SK-N-MC (cell line): Measurements from ENCODE around the gene VASH2.

Experiments
- EZH2 ChIP-seq: fragments of 200-600 bp; sonication (generic); IDR thresholded peaks from one replicate; pipeline ENCODE4 v1.6.1; 2017; ENCODE audit warnings: antibody characterized with exemption
- POLR2AphosphoS5 ChIP-seq: IDR thresholded peaks from 2 replicates; pipeline ENCODE4 v1.6.1; 2012; ENCODE audit warnings: mild to moderate bottlenecking, low read depth, low read length, borderline replicate concordance

DNA sequence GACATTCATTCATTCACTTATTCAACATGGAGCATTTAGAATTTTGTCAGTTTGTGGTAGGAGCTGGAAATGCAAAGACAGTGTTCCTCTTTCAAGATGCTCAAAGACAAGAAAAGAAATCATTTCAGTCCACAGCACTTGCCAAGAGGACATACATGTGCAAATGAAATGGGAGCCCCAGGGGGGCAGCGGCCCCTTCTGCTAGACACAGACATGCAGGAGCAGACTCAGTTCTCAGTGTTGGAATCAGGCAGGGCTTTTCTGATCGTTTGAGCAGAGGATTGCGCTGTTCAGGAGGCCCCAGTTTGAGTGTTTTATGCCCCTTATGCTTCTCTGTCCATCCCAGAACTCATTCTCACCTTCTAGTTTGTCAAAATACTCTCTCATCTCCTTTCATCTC is 35.6 kb upstream of the VASH2 start:
- TF ChIP-seq EZH2 (no peak), POLR2AphosphoS5 (no peak)
